IMR-90 (cell line): ENCODE results near the gene RNF212B. TPM values are rescaled to one million over a fixed set of nuclear protein-coding genes. Genes with fewer than 3 reads are reported as not detected.

Experiments used
- ATAC-seq: fragments of 200-7000 bp; cut with Tn5 transposase; 2 replicates; pipeline ENCODE4 v1.9.1; 2020; ENCODE audit warnings: low read depth, mild to moderate bottlenecking, moderate library complexity
- BruUV-seq: library from RNA; stranded (reverse); fragments of 400-500 nt; replicated peaks from 2 replicates; lab custom pipeline; 2021; lab: Mats Ljungman, UMichigan
- CTCF ChIA-PET: fragments of 300-600 bp; formaldehyde crosslinking; extraction: SDS; loops from one replicate; lab custom pipeline; 2021; ENCODE audit warnings: antibody characterized with exemption; lab: Yijun Ruan, JAX
- POLR2A ChIA-PET: fragments of 300-600 bp; sonication (Branson Sonifier 250); formaldehyde crosslinking; loops from one replicate; lab custom pipeline; 2022; ENCODE audit warnings: antibody characterized with exemption; ENCODE audit not compliant: unreplicated experiment; lab: Charles Lee
- DNase-seq: peaks from one replicate; pipeline ENCODE4 v3.0.0; 2013
- H2AFZ ChIP-seq: replicated peaks from 2 replicates; pipeline ENCODE3; 2013; ENCODE audit warnings: low read length, mild to moderate bottlenecking; ENCODE audit not compliant: poor library complexity
- H2AK5ac ChIP-seq: 2 replicates; pipeline ENCODE4 v1.6.1; 2013; ENCODE audit warnings: low read depth, low read length, inconsistent platforms
- H2AK9ac ChIP-seq: replicated peaks from 2 replicates; pipeline ENCODE3; 2013; ENCODE audit warnings: mild to moderate bottlenecking, low read depth, low read length, moderate library complexity; ENCODE audit not compliant: poor library complexity
- H2BK120ac ChIP-seq: 2 replicates; pipeline ENCODE4 v1.6.1; 2013; ENCODE audit warnings: low read depth, low read length, inconsistent platforms
- H2BK15ac ChIP-seq: 3 replicates; pipeline ENCODE4 v1.6.1; 2013; ENCODE audit warnings: low read depth, low read length, inconsistent platforms
- H2BK20ac ChIP-seq: 2 replicates; pipeline ENCODE4 v1.6.1; 2013; ENCODE audit warnings: low read depth, mild to moderate bottlenecking, inconsistent platforms, low read length, moderate library complexity
- H2BK5ac ChIP-seq: 2 replicates; pipeline ENCODE4 v1.6.1; 2013; ENCODE audit warnings: mild to moderate bottlenecking, low read depth, low read length, inconsistent platforms; ENCODE audit not compliant: poor library complexity, severe bottlenecking
- H3K14ac ChIP-seq: replicated peaks from 2 replicates; pipeline ENCODE4 v1.6.1; 2013; ENCODE audit warnings: low read depth, low read length, inconsistent platforms
- H3K18ac ChIP-seq: 2 replicates; pipeline ENCODE4 v1.6.1; 2013; ENCODE audit warnings: low read depth, low read length, control low read depth
- H3K23ac ChIP-seq: 2 replicates; pipeline ENCODE4 v1.6.1; 2013; ENCODE audit warnings: low read depth, low read length, inconsistent platforms
- H3K27ac ChIP-seq: 2 replicates; pipeline ENCODE4 v1.5.1; 2013; ENCODE audit warnings: mild to moderate bottlenecking, control low read depth, low read length; ENCODE audit not compliant: insufficient read depth
- H3K27me3 ChIP-seq: 2 replicates; pipeline ENCODE4 v1.6.1; 2013; ENCODE audit warnings: low read length; ENCODE audit not compliant: control insufficient read depth, insufficient read depth
- H3K36me3 ChIP-seq: 2 replicates; pipeline ENCODE4 v1.6.1; 2013; ENCODE audit warnings: low read length, mixed read lengths; ENCODE audit not compliant: control insufficient read depth, insufficient read depth
- H3K4ac ChIP-seq: 2 replicates; pipeline ENCODE4 v1.6.1; 2013; ENCODE audit warnings: low read depth, low read length, inconsistent platforms
- H3K4me1 ChIP-seq: 2 replicates; pipeline ENCODE4 v1.6.1; 2013; ENCODE audit warnings: low read length, mixed read lengths; ENCODE audit not compliant: control insufficient read depth, insufficient read depth
- H3K4me2 ChIP-seq: 2 replicates; pipeline ENCODE4 v1.6.1; 2013; ENCODE audit warnings: low read depth, mild to moderate bottlenecking, control low read depth, low read length, moderate library complexity
- H3K4me3 ChIP-seq: 2 replicates; pipeline ENCODE4 v1.5.1; 2013; ENCODE audit warnings: low read depth, mild to moderate bottlenecking, control low read depth, low read length, moderate library complexity; ENCODE audit not compliant: insufficient read depth
- H3K56ac ChIP-seq: 2 replicates; pipeline ENCODE4 v1.6.1; 2013; ENCODE audit warnings: low read length, inconsistent platforms; ENCODE audit not compliant: insufficient read depth; ENCODE audit errors: extremely low read depth
- H3K79me1 ChIP-seq, 2 experiments: 2 replicates each; pipeline ENCODE4 v1.6.1; 2013; ENCODE audit warnings: low read length in 2 of 2, inconsistent platforms in 1 of 2, low read depth in 1 of 2
- H3K9ac ChIP-seq: 2 replicates; pipeline ENCODE4 v1.6.1; 2013; ENCODE audit warnings: low read depth, low read length, control low read depth
- H3K9me1 ChIP-seq: 2 replicates; pipeline ENCODE4 v1.6.1; 2013; ENCODE audit warnings: low read length, inconsistent platforms; ENCODE audit not compliant: insufficient read depth
- H3K9me3 ChIP-seq: 2 replicates; pipeline ENCODE4 v1.6.1; 2013; ENCODE audit warnings: low read length; ENCODE audit not compliant: control insufficient read depth, insufficient read depth
- H4K20me1 ChIP-seq: 2 replicates; pipeline ENCODE4 v1.6.1; 2013; ENCODE audit warnings: low read length, inconsistent platforms; ENCODE audit not compliant: insufficient read depth
- H4K5ac ChIP-seq: 2 replicates; pipeline ENCODE4 v1.6.1; 2013; ENCODE audit warnings: mild to moderate bottlenecking, low read depth, low read length, control low read depth
- H4K8ac ChIP-seq, 2 experiments: 2 replicates each; pipeline ENCODE4 v1.6.1; 2013; ENCODE audit warnings: low read depth in 2 of 2, low read length in 2 of 2, control low read depth in 1 of 2, inconsistent platforms in 1 of 2
- H4K91ac ChIP-seq: 2 replicates; pipeline ENCODE4 v1.6.1; 2013; ENCODE audit warnings: low read depth, low read length, inconsistent platforms; ENCODE audit not compliant: insufficient read depth
- BHLHE40 ChIP-seq: fragments of 150-350 bp; IDR thresholded peaks from 2 replicates; pipeline ENCODE4 v1.6.1; 2016; ENCODE audit warnings: mild to moderate bottlenecking, low read depth, low read length
- CEBPB ChIP-seq: IDR thresholded peaks from 2 replicates; pipeline ENCODE4 v1.6.1; 2012; ENCODE audit warnings: low read depth, low read length, improper control_type of control experiment
- CHD1 ChIP-seq: IDR thresholded peaks from 2 replicates; pipeline ENCODE4 v1.6.1; 2012; ENCODE audit warnings: low read depth, low read length, improper control_type of control experiment
- FOS ChIP-seq: fragments of 150-350 bp; IDR thresholded peaks from 2 replicates; pipeline ENCODE4 v1.6.1; 2016; ENCODE audit warnings: low read depth, low read length
- MAZ ChIP-seq: IDR thresholded peaks from 2 replicates; pipeline ENCODE4 v1.6.1; 2012; ENCODE audit warnings: low read depth, mild to moderate bottlenecking, low read length, improper control_type of control experiment, moderate library complexity, borderline replicate concordance
- MXI1 ChIP-seq: IDR thresholded peaks from 2 replicates; pipeline ENCODE4 v1.6.1; 2012; ENCODE audit warnings: low read depth, mild to moderate bottlenecking, low read length, moderate library complexity, borderline replicate concordance
- NFE2L2 ChIP-seq: fragments of 150-350 bp; IDR thresholded peaks from 2 replicates; pipeline ENCODE4 v1.6.1; 2016; ENCODE audit warnings: low read depth, mild to moderate bottlenecking, low read length
- POLR2A ChIP-seq: IDR thresholded peaks from 2 replicates; pipeline ENCODE4 v1.6.1; 2012; ENCODE audit warnings: mild to moderate bottlenecking, low read depth, low read length
- RAD21 ChIP-seq: IDR thresholded peaks from 2 replicates; pipeline ENCODE4 v1.6.1; 2012; ENCODE audit warnings: low read length, improper control_type of control experiment
- RCOR1 ChIP-seq: IDR thresholded peaks from 2 replicates; pipeline ENCODE4 v1.6.1; 2012; ENCODE audit warnings: mild to moderate bottlenecking, low read length, improper control_type of control experiment; ENCODE audit not compliant: insufficient replicate concordance
- RFX5 ChIP-seq: IDR thresholded peaks from 2 replicates; pipeline ENCODE4 v1.8.0; 2012; ENCODE audit warnings: low read depth, mild to moderate bottlenecking, low read length, moderate library complexity
- SMC3 ChIP-seq: fragments of 150-350 bp; IDR thresholded peaks from 2 replicates; pipeline ENCODE4 v1.6.1; 2016; ENCODE audit warnings: low read depth, mild to moderate bottlenecking, antibody characterized with exemption, low read length, moderate library complexity
- WGBS, 2 experiments: methylation state at CpG; one replicate each; pipeline versions ENCODE4 v1.1.5 to v1.1.7; 2013; ENCODE audit warnings: missing lambda C conversion rate in 2 of 2; ENCODE audit not compliant: insufficient read length in 1 of 2; ENCODE audit errors: extremely low coverage in 2 of 2; 5-methylcytosine and 5-hydroxymethylcytosine counted together
- dilution Hi-C: fragments of 300-500 bp; cut with HindIII; formaldehyde crosslinking; loops from one replicate; pipeline ENCODE4 v1.14.3; 2018; ENCODE audit warnings: low sequenced_read_pairs; ENCODE audit not compliant: unreplicated experiment
- in situ Hi-C: fragments of 300-500 bp; cut with MboI; formaldehyde crosslinking; loops from 3 replicates; pipeline ENCODE4 v1.14.3; 2019; ENCODE audit warnings: low sequenced_read_pairs, inconsistent platforms, mixed read lengths
- intact Hi-C: fragments of 100-400 bp; cut with micrococcal nuclease; formaldehyde crosslinking; loops from 2 replicates; pipeline ENCODE4 v1.10.0; 2022
- polyA plus RNA-seq, 3 experiments: library from polyadenylated mRNA; depleted of rRNA; stranded (reverse); fragments of >200 nt; gene quantifications; 2 replicates each; pipeline ENCODE4 v1.2.3, GENCODE V29; 2012; ENCODE audit warnings: low replicate concordance in 1 of 3
- total RNA-seq: library from RNA; depleted of rRNA; stranded (reverse); fragments of >200 nt; gene quantifications from 2 replicates; pipeline ENCODE4 v1.2.3, GENCODE V29; 2012
- TF ChIP-seq, protein P1 (sequence below): fragments of 150-350 bp; IDR thresholded peaks from 2 replicates; pipeline ENCODE4 v1.6.1; 2016; ENCODE audit warnings: low read depth, mild to moderate bottlenecking, low read length, moderate library complexity, borderline replicate concordance
- TF ChIP-seq, protein P2 (sequence below): conservative IDR thresholded peaks from 2 replicates; pipeline ENCODE4 v1.5.1; 2012; ENCODE audit warnings: mild to moderate bottlenecking, low read depth, low read length, improper control_type of control experiment

RNF212B gene
- total and polyA plus RNA-seq, 2 of the 4 experiments (the other 2 are of a cell fraction), result not detected

DNA sequence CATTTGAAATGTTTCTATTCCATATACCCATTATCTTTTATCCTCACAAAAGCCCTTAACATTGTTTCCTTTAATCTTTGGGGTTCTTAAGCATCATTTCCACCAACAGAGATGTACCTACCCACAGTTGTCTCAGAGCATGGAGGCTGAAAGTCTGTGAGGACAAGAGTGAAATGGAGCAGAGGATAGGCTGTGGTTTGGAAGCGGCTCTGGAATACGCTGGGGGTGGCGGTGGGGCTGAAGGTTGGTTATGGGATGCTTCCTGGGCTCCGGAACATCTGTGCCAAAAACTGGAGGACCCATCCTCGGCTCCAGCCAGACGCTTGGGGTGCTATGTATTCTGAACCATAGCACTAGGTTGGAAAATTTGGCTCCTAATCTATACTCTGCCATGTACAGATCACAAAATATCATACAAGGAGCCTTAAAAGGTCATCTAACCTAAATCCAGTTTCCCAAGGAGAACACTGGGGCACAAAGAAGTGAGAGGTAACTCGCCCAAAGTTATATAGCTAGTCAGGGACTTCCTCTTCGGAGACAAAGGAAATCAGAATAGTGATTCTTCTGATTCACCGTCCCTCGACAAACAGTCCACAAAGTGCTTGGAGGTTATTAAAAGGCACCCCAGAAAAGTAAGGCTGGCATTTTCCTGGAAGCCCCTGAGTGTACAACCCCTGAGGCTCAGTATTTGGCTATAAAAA, 62.4 kb downstream of the RNF212B start:
- Histone ChIP-seq H4K5ac (no peak overlapping the region; the same call in 1 of the 2 replicates), H3K18ac (no peak overlapping the region), H2AK5ac (peak overlapping the region; percentile 93; the same call in 1 of the 2 replicates), H3K9me3 (no peaks in the 10 kb centered on the region), H4K91ac (peak overlapping the region; percentile 91; the same call in 1 of the 2 replicates), H3K14ac (peak overlapping the region; percentile 99), H3K4me2 (peak overlapping the region; percentile 95), H2BK5ac (peak overlapping the region; percentile 80), H3K27ac (peak overlapping the region; percentile 90), H2BK15ac (0 out of 3 replicates have a peak overlapping the region, but pooled peaks have one; percentile 39), H2AK9ac (peak overlapping the region; percentile 94), H3K4ac (peak overlapping the region; percentile 96), H3K23ac (peak overlapping the region; percentile 99; the same call in 1 of the 2 replicates), H2BK120ac (no peak overlapping the region), H3K27me3 (no peaks in the 10 kb centered on the region), H2BK20ac (no peak overlapping the region), H3K36me3 (no peaks in the 10 kb centered on the region), H3K4me1 (peaks cover under 1% of the 10 kb centered on the region), H3K79me1 (peaks cover 7 to 19% of the 10 kb centered on the region in 2 experiments; a peak in 3 of 4 replicates), H4K8ac (peak overlapping the region; percentile 94 to 95; a peak in 2 of 4 replicates), H2AFZ (peak overlapping the region; percentile 92), H3K9ac (peak overlapping the region; percentile 97), H3K56ac (peak overlapping the region; percentile 96), H3K4me3 (peak overlapping the region; percentile 74), H4K20me1 (peaks cover 3% of the 10 kb centered on the region; the same call in 1 of the 2 replicates), H3K9me1 (no peaks in the 10 kb centered on the region)
- POLR2A ChIA-PET, result interaction anchor here (0.6 to 1.4 kb wide), 2 partner anchors 21 to 205 kb away, joined by 4 to 9 read pairs; partner anchors contain the start of genes ACIN1 and PABPN1
- BruUV-seq, result no TSS peak
- DNase-seq (no peak), ATAC-seq (no peak)
- 90% methylated on average over 4 of the region's 10 CpGs; no CpG with 5 or more reads in 1 of the 2 experiments for WGBS, 2 experiments
- intact Hi-C loops, result loop anchor here (2.0 to 10.0 kb wide), 3 partner anchors 113 to 745 kb away; no protein-coding TSS in a partner anchor
- in situ Hi-C loops, result loop anchor here (10.0 to 25.0 kb wide), 4 partner anchors 185 to 1137 kb away; partner anchors contain the start of genes CBLN3, CEBPE, EMC9 and FITM1
- dilution Hi-C loops, result no loop called here
- CTCF ChIA-PET, result interaction anchor here (0.6 to 3.6 kb wide), 7 partner anchors 12 to 223 kb away, joined by 3 to 11 read pairs (median 5); partner anchors contain the start of gene PABPN1
- no peak for TF ChIP-seq FOS
- TF ChIP-seq CHD1, result no peak
- TF ChIP-seq, protein P1, sequence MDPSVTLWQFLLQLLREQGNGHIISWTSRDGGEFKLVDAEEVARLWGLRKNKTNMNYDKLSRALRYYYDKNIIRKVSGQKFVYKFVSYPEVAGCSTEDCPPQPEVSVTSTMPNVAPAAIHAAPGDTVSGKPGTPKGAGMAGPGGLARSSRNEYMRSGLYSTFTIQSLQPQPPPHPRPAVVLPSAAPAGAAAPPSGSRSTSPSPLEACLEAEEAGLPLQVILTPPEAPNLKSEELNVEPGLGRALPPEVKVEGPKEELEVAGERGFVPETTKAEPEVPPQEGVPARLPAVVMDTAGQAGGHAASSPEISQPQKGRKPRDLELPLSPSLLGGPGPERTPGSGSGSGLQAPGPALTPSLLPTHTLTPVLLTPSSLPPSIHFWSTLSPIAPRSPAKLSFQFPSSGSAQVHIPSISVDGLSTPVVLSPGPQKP, result no peak
- no peak for TF ChIP-seq RFX5
- no peak for TF ChIP-seq RCOR1
- TF ChIP-seq, protein P2, sequence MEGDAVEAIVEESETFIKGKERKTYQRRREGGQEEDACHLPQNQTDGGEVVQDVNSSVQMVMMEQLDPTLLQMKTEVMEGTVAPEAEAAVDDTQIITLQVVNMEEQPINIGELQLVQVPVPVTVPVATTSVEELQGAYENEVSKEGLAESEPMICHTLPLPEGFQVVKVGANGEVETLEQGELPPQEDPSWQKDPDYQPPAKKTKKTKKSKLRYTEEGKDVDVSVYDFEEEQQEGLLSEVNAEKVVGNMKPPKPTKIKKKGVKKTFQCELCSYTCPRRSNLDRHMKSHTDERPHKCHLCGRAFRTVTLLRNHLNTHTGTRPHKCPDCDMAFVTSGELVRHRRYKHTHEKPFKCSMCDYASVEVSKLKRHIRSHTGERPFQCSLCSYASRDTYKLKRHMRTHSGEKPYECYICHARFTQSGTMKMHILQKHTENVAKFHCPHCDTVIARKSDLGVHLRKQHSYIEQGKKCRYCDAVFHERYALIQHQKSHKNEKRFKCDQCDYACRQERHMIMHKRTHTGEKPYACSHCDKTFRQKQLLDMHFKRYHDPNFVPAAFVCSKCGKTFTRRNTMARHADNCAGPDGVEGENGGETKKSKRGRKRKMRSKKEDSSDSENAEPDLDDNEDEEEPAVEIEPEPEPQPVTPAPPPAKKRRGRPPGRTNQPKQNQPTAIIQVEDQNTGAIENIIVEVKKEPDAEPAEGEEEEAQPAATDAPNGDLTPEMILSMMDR, result no peak
- TF ChIP-seq RAD21, result no peak
- no peak for TF ChIP-seq MXI1
- TF ChIP-seq MAZ, result no peak
- no peak for TF ChIP-seq NFE2L2
- no peak for TF ChIP-seq POLR2A
- TF ChIP-seq BHLHE40, result no peak
- TF ChIP-seq SMC3, result no peak
- TF ChIP-seq CEBPB, result no peak
